ENCODE measurements around the gene ANKRD33. TPM values are rescaled to one million over a fixed set of nuclear protein-coding genes. Genes with fewer than 3 reads are reported as not detected.
A peak's percentile ranks its signal among the peaks of the same experiment; 100 is the strongest.

The ANKRD33 gene
- polyA plus RNA-seq, 4 donors = 0.04 TPM; not detected in 3

DNA sequence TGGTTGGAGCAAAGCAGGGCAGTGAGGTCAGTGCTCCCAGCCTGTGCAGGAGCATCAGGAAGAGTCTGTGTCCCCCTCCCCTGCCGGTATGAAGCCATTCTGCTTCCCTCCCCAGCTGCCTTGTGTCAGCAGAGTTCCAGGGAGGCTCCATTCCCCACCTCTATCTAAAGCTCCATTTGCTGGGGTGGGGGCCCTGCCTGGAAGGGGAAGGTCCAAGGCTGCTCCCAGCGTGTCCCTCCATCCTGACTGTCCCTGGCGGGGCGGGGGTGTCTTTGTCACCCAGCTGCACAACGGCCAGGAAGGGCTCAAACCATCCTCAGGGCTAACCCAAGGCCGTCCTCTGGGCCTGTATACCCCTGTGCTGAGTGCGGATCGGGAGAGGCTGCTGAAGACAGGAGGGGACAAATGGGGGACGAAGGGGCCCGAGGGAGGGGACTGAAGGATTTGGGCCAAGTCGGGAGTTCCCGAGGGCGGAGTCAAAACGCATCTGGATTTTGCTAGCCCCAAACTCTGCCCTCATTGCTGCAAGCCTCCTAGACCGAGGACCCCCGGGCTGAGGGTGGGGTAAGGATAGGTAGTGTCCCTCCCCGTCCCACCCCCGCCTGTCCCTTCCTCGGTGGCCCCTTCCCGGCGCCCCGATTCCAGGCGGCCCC, 18.7 kb downstream of the ANKRD33 start:
- Histone ChIP-seq H3K4me1 (ENCODE audit: control insufficient read depth in 3 of 3, insufficient read depth in 2 of 3, low read depth in 1 of 3, low read length in 2 of 3) (peaks cover 0 to 23% (median 6%) of the 10 kb centered on the region in 3 donors), H3K27ac (ENCODE audit: low read depth in 1 of 3, low read length in 2 of 3) (peak overlapping the region; percentile 47 to 97 (median 69)), H3K27me3 (ENCODE audit: control insufficient read depth in 3 of 3, insufficient read depth in 3 of 3, low read length in 3 of 3) (peaks cover 0 to 14% (median 0%) of the 10 kb centered on the region in 3 donors), H3K9me3 (ENCODE audit: control insufficient read depth in 2 of 2, insufficient read depth in 1 of 2, low read depth in 1 of 2, low read length in 1 of 2) (no peaks in the 10 kb centered on the region), H3K36me3 (ENCODE audit: control insufficient read depth in 3 of 3, insufficient read depth in 2 of 3, low read depth in 1 of 3, low read length in 3 of 3) (peaks cover 0 to 5% (median 0%) of the 10 kb centered on the region in 3 donors), H3K4me3 (ENCODE audit: low read depth in 1 of 3, low read length in 3 of 3) (peak overlapping the region; percentile 54 to 59 (median 56))
- WGBS, 3 donors = 26 to 42% (median 37%) methylated on average over 16 to 23 of the region's 23 CpGs
- no peak for FAIRE-seq
- peak in 1 of 2 donors; percentile 38 for DNase-seq

DNA sequence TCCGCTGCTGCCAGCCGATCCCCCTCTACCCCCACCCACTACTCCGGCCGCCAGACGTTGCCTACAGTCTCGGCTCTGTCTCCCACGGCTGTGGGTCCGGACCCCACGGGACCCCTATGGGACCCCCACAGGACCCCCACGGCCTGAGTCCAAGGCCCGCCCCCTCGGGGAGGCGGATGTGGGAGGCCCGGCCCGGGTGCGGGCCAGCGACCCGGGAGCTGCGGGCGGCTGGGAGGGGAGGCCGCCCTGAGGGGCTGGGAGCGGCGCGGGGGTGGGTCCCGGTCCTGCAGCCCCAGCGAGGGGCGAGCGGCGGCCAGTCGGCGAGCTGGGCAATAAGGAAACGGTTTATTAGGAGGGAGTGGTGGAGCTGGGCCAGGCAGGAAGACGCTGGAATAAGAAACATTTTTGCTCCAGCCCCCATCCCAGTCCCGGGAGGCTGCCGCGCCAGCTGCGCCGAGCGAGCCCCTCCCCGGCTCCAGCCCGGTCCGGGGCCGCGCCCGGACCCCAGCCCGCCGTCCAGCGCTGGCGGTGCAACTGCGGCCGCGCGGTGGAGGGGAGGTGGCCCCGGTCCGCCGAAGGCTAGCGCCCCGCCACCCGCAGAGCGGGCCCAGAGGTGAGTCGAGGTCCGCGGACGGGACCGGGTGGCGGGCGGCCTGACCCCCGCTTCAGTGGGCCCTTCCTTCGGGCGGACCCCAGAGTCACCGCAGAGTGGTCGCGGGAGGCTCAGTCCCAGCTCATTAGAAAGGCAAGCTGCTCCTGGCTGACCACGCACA, 19.4 kb downstream of the ANKRD33 start, which contains the start of gene ACVRL1:
TSS of gene ACVRL1 (plus strand) at position 422 of the 773 bp plus-strand sequence. CDS start 4,971 bp downstream, outside the sequence.
- H3K4me3 ChIP-seq (ENCODE audit: low read depth in 1 of 3, low read length in 3 of 3) = peak within 1 kb of the TSS; percentile 54 to 59 (median 56)
- peaks cover 0 to 5% (median 0%) of the 10 kb centered on the region in 3 donors for H3K36me3 ChIP-seq (ENCODE audit: control insufficient read depth in 3 of 3, insufficient read depth in 2 of 3, low read depth in 1 of 3, low read length in 3 of 3)
- peaks cover 0 to 14% (median 0%) of the 10 kb centered on the region in 3 donors for H3K27me3 ChIP-seq (ENCODE audit: control insufficient read depth in 3 of 3, insufficient read depth in 3 of 3, low read length in 3 of 3)
- DNase-seq (peak; percentile 32 to 73), FAIRE-seq (no peak)
- peak within 1 kb of the TSS; percentile 47 to 97 (median 69) for H3K27ac ChIP-seq (ENCODE audit: low read depth in 1 of 3, low read length in 2 of 3)
- H3K9me3 ChIP-seq (ENCODE audit: control insufficient read depth in 2 of 2, insufficient read depth in 1 of 2, low read depth in 1 of 2, low read length in 1 of 2) = no peaks in the 10 kb centered on the region
- H3K4me1 ChIP-seq (ENCODE audit: control insufficient read depth in 3 of 3, insufficient read depth in 2 of 3, low read depth in 1 of 3, low read length in 2 of 3) = peaks cover 0 to 28% (median 10%) of the 10 kb centered on the region in 3 donors
- WGBS, 3 donors = 6 to 14% (median 9%) methylated on average over 58 to 74 of the region's 74 CpGs

DNA sequence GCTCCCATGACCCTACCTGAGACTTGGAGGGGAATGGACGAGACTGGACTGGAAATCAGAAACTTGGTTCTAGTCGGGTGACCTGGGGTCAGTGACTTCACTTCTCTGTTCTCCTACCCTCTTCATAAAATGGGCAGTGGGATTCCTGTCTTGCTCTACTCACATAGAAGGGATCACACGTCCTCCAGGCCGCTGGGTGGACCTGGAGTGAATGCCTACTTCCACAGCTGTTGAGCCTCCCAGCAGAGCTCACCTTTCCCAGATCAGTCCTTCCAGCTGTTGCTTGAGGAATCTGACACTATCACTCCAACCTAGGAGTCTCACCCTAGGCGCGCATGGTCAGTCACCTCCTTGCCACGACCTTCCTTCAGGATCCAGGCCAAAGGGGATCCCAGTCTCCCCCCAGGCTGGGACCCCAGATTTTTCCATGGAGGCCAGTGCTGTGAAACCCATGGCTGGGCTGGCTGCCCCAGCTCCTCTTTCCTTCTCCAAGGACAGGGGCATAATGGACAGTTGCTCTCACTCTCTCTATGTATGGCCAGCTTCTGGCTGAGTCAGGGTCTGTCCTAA, 20.0 kb downstream of the ANKRD33 start:
- peaks cover 0 to 30% (median 10%) of the 10 kb centered on the region in 3 donors for H3K4me1 ChIP-seq (ENCODE audit: control insufficient read depth in 3 of 3, insufficient read depth in 2 of 3, low read depth in 1 of 3, low read length in 2 of 3)
- peaks cover 0 to 10% (median 0%) of the 10 kb centered on the region in 3 donors for H3K36me3 ChIP-seq (ENCODE audit: control insufficient read depth in 3 of 3, insufficient read depth in 2 of 3, low read depth in 1 of 3, low read length in 3 of 3)
- H3K4me3 ChIP-seq (ENCODE audit: low read depth in 1 of 3, low read length in 3 of 3) = peak overlapping the region; percentile 54 to 59 (median 56)
- H3K27ac ChIP-seq (ENCODE audit: low read depth in 1 of 3, low read length in 2 of 3) = peak overlapping the region; percentile 24 to 97 (median 54)
- FAIRE-seq (no peak), DNase-seq (peak in 1 of 2 donors; percentile 30)
- peaks cover 0 to 14% (median 0%) of the 10 kb centered on the region in 3 donors for H3K27me3 ChIP-seq (ENCODE audit: control insufficient read depth in 3 of 3, insufficient read depth in 3 of 3, low read length in 3 of 3)
- 57 to 83% (median 68%) methylated on average over 5 to 7 of the region's 7 CpGs for WGBS, 3 donors
- H3K9me3 ChIP-seq (ENCODE audit: control insufficient read depth in 2 of 2, insufficient read depth in 1 of 2, low read depth in 1 of 2, low read length in 1 of 2) = no peaks in the 10 kb centered on the region

DNA sequence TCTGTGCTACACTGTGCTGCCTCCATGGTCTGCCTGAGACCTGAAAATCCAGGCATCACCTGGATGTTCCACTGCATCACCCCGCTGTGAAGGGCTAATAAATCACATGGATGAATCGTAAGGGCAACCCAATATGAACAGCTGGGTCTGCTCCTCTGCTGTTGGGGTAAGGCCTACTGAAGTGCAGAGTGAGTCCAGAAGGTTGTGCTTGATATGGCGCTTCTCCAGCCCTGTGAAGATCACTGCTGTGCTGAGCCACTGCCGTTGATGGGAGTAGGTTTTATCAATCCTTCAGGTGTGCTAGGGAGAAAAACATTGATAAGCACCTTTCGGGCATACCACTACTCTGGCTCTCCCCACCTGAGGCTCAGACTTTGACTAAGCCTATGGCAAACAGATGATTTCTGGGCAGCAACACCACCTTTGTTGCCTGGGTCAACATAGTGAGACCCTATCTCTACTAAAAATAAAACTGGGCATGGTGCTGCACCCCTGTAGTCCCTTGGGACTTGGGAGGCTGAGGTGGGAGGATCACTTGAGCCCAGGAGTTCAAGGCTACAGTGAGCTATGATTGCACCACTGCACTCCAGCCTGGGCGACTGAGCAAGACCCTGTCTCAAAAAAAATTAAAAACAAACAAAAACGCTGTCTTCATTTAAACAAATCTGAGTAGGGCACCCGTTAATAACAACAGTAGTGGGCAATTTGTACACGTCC, 21.1 kb downstream of the ANKRD33 start:
- Histone ChIP-seq H3K27me3 (ENCODE audit: control insufficient read depth in 3 of 3, insufficient read depth in 3 of 3, low read length in 3 of 3) (peaks cover 0 to 14% (median 0%) of the 10 kb centered on the region in 3 donors), H3K4me3 (ENCODE audit: low read depth in 1 of 3, low read length in 3 of 3) (no peak overlapping the region), H3K9me3 (ENCODE audit: control insufficient read depth in 2 of 2, insufficient read depth in 1 of 2, low read depth in 1 of 2, low read length in 1 of 2) (no peaks in the 10 kb centered on the region), H3K27ac (ENCODE audit: low read depth in 1 of 3, low read length in 2 of 3) (peak overlapping the region in 1 of 3 donors; percentile 37), H3K4me1 (ENCODE audit: control insufficient read depth in 3 of 3, insufficient read depth in 2 of 3, low read depth in 1 of 3, low read length in 2 of 3) (peaks cover 0 to 30% (median 10%) of the 10 kb centered on the region in 3 donors), H3K36me3 (ENCODE audit: control insufficient read depth in 3 of 3, insufficient read depth in 2 of 3, low read depth in 1 of 3, low read length in 3 of 3) (peaks cover 0 to 10% (median 0%) of the 10 kb centered on the region in 3 donors)
- 60 to 70% (median 62%) methylated on average over 9 of the region's 9 CpGs for WGBS, 3 donors
- DNase-seq (no peak), FAIRE-seq (no peak)

DNA sequence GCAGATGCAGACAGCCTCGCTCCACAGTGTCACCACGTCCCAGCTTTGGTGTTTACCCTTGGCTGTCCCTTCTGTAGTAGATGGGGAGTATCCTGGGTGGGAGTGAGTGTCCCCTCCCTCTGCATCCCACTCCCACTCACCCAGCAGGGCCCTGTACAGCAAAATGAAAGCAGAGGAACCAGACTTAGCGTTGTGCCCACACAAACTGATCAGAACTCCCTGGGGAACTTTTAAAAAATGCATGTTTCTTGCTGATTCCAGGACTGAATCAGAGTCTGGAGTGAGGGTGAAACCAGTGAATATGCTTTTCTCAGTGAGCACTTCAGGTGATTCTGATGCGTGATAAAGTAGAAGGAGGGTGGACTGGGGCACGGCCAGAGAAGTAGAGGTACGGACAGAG, 22.3 kb downstream of the ANKRD33 start:
- Histone ChIP-seq H3K27me3 (ENCODE audit: control insufficient read depth in 3 of 3, insufficient read depth in 3 of 3, low read length in 3 of 3) (peaks cover 0 to 14% (median 0%) of the 10 kb centered on the region in 3 donors), H3K27ac (ENCODE audit: low read depth in 1 of 3, low read length in 2 of 3) (peak overlapping the region in 1 of 3 donors; percentile 81), H3K36me3 (ENCODE audit: control insufficient read depth in 3 of 3, insufficient read depth in 2 of 3, low read depth in 1 of 3, low read length in 3 of 3) (peaks cover 0 to 15% (median 0%) of the 10 kb centered on the region in 3 donors), H3K4me1 (ENCODE audit: control insufficient read depth in 3 of 3, insufficient read depth in 2 of 3, low read depth in 1 of 3, low read length in 2 of 3) (peaks cover 0 to 30% (median 10%) of the 10 kb centered on the region in 3 donors), H3K4me3 (ENCODE audit: low read depth in 1 of 3, low read length in 3 of 3) (no peak overlapping the region), H3K9me3 (ENCODE audit: control insufficient read depth in 2 of 2, insufficient read depth in 1 of 2, low read depth in 1 of 2, low read length in 1 of 2) (no peaks in the 10 kb centered on the region)
- 67 to 93% (median 77%) methylated on average over 6 of the region's 6 CpGs for WGBS, 3 donors
- FAIRE-seq (no peak), DNase-seq (no peak)

DNA sequence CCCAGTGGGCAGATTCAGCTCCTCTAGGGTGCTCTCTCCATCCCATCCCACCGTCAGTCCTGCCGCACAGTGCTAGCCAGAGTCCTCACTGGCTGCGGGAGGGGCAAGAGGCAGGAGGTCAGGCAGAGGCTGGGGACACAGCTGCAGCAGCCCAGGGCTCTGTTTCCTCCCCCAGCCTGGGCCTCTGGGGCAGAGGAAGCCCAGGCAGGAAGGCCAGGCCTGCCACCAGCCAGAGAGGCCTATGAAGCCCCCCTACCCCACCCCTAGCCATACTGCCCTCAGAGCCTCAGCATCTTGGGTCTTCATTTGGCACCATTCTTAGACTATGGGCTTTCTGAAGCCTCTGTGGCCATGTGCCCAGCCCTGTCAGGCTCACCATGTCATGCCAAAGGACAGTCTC, 22.8 kb downstream of the ANKRD33 start:
- Histone ChIP-seq H3K36me3 (ENCODE audit: control insufficient read depth in 3 of 3, insufficient read depth in 2 of 3, low read depth in 1 of 3, low read length in 3 of 3) (peaks cover 0 to 20% (median 0%) of the 10 kb centered on the region in 3 donors), H3K4me1 (ENCODE audit: control insufficient read depth in 3 of 3, insufficient read depth in 2 of 3, low read depth in 1 of 3, low read length in 2 of 3) (peaks cover 0 to 30% (median 9%) of the 10 kb centered on the region in 3 donors), H3K4me3 (ENCODE audit: low read depth in 1 of 3, low read length in 3 of 3) (no peak overlapping the region), H3K27me3 (ENCODE audit: control insufficient read depth in 3 of 3, insufficient read depth in 3 of 3, low read length in 3 of 3) (peaks cover 0 to 14% (median 0%) of the 10 kb centered on the region in 3 donors), H3K9me3 (ENCODE audit: control insufficient read depth in 2 of 2, insufficient read depth in 1 of 2, low read depth in 1 of 2, low read length in 1 of 2) (no peaks in the 10 kb centered on the region), H3K27ac (ENCODE audit: low read depth in 1 of 3, low read length in 2 of 3) (peak overlapping the region in 2 of 3 donors; percentile 44 to 81)
- FAIRE-seq (no peak), DNase-seq (no peak)
- WGBS, 3 donors = 58 to 86% (median 83%) methylated on average over 3 of the region's 3 CpGs

DNA sequence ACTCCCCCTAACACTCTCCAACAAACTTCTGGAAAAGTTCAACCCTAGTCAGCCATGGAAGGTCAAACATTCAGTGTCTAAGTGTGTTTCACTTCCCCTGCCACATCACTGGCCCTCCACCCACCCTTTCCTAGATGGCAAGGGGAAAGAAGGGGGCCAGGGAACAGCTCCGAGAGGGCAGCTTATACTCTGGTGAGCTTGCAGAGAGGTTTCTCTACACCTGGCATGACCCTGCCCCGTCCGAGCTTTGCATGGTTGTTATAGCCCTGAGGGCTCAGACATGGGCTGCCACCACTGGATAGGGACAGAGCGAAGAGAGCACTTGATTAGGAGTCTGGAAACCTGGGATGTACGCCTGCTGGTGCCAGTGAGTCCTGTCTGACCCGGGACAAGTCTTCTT, 23.4 kb downstream of the ANKRD33 start:
- H3K36me3 ChIP-seq (ENCODE audit: control insufficient read depth in 3 of 3, insufficient read depth in 2 of 3, low read depth in 1 of 3, low read length in 3 of 3) = peaks cover 0 to 26% (median 0%) of the 10 kb centered on the region in 3 donors
- 72 to 89% (median 76%) methylated on average over 6 of the region's 6 CpGs for WGBS, 3 donors
- FAIRE-seq = no peak
- H3K9me3 ChIP-seq (ENCODE audit: control insufficient read depth in 2 of 2, insufficient read depth in 1 of 2, low read depth in 1 of 2, low read length in 1 of 2) = no peaks in the 10 kb centered on the region
- H3K27ac ChIP-seq (ENCODE audit: low read depth in 1 of 3, low read length in 2 of 3) = peak overlapping the region; percentile 22 to 81 (median 44)
- peaks cover 0 to 14% (median 0%) of the 10 kb centered on the region in 3 donors for H3K27me3 ChIP-seq (ENCODE audit: control insufficient read depth in 3 of 3, insufficient read depth in 3 of 3, low read length in 3 of 3)
- H3K4me1 ChIP-seq (ENCODE audit: control insufficient read depth in 3 of 3, insufficient read depth in 2 of 3, low read depth in 1 of 3, low read length in 2 of 3) = peaks cover 0 to 25% (median 4%) of the 10 kb centered on the region in 3 donors
- DNase-seq = no peak
- no peak overlapping the region for H3K4me3 ChIP-seq (ENCODE audit: low read depth in 1 of 3, low read length in 3 of 3)

All from small intestine (tissue), 7 donors.